Smooth muscle cell of the brain vasculature (primary cell): Measurements from ENCODE around the gene SPC24.
"Not testable (repeated sequence)": the region's sequence is repeated elsewhere in the genome, so short reads cannot be mapped to it uniquely, and the experiment has no call there.

Experiments
- DNase-seq: peaks from one replicate; pipeline ENCODE4 v3.0.0-alpha.2; 2012; ENCODE audit warnings: low read depth, low spot score

Gene SPC24

DNA sequence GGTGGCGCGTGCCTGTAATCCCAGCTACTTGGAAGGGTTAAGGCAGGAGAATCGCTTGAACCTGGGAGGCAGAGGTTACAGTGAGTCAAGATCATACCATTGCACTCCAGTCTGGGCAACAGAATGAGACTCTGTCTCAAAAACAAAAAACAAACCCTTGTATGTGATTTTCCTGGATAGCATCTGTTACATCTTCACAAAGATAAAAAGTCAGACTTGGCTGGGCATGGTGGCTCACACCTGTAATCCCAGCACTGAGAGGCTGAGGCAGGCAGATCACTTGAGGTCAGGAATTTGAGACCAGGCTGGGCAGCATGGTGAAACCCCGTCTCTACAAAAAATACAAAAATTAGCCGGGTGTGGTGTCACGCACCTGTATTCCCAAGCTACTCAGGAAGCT lies 58.2 kb downstream of the SPC24 start:
- not testable (repeated sequence) for DNase-seq

DNA sequence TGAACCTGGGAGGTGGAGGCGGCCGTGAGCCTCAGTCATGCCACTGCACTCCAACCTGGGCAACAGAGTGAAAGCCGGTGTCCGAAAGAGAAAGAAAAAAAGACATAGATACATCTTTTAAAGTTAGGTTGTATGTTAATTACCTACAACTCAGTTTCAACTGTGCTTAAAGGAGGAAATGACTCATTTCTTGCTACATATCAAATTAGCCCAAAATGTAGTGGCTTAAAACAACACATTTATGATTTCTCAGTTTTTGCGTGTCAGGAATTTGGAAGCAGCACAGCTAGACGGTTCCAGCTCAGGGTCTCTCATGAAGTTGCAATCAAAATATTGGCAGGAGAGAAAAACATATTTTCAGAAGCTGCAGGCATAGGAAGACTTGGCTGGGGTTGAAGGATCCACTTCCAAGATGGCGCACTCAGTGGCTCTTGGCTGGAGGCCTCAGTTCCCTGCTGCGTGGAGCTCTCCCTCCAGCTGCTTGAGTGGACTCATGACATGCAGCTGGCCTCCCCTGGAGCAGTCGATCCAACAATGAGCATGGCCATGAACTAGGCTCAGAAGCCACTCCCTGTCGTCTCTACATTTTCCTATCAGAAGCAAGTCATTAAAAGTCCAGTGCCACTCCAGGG lies 59.3 kb downstream of the SPC24 start:
- DNase-seq: peak; percentile 90
